GM21423 (cell line): ENCODE data around the gene AHI1.
A peak's percentile ranks its signal among the peaks of the same experiment; 100 is the strongest.

Source experiments
- ATAC-seq: cut with Tn5 transposase; IDR thresholded peaks from one replicate; pipeline ENCODE4 v1.9.1; 2021; ENCODE audit warnings: mild to moderate bottlenecking, moderate library complexity; ENCODE audit not compliant: unreplicated experiment

AHI1 gene

DNA sequence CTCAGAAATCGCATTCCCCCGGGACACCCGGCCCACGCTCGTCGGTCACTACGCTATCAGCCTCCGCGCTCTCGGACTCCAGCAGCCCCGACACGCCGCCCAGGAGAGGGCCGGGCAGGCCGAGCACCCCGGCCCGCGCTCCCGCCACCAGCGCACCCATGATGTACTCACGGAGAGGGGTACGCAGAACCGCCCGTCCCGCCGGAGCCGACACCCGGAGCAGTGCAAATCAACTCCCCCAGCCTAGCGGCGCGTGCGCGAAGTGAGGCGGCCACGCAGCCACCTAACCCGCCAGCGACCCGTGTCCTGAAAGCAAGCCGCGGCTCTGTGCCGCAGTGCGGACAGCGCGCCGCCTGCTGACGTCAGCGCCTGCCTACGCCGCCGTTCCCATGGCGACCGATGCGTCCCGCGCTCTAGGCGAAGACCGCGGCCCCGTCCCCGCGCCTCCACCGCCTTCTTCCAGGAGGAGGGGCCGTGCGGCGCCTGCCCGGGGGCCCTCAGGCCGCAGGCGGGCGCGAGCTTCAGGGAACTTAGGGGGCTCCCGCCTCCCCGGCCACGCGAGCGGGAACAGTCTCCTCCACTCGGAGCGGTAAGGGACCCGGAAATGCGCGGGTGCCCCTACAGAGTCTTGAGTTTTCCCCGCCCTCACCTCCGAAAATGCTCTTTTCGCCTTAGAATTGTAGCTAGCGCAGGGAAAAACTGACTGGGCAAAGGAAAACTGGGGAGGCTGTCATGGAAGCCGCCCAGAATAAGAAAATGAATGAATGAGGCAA lies at the start of gene AHI1:
Gene AHI1, minus strand, starts transcription at position 329 of the 773 bp plus-strand sequence. CDS start 5,503 bp downstream, outside the sequence.
- ATAC-seq: peak; percentile 93

DNA sequence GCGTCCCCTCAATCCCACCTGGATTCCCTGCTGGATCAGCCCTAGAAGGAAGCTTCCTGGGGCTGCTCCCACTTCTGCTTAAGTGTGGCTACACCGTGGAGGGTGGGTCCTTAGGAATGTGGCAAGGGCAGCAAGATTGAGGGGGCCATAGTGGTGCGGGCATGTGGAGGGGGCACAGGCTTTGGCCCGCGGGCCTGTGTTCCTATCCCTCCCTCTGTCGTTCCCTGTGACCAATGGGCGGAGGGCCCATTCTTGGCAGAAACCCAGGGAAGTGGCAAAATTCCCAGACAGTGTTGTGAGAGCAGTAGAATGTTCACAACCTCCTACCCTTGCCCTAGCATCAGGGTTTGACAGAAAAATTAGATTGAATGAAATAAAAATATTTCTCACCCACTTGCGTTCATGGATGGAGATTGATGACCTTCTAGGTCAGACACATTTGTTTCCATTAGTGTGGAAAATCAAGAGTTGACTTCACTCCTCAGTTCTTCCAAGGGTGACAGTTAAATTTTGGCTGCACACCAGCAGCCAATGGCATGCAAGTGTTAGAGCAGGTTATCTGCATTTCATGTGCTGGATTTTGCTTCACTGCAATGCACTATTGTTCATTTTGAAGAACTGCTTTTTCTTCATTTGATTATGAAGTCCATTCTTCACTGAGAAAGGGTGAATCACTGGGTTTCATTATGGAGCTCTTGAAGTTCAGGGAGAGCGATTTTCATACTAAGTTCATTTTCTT lies 49.3 kb upstream of the AHI1 start:
- no peak for ATAC-seq

DNA sequence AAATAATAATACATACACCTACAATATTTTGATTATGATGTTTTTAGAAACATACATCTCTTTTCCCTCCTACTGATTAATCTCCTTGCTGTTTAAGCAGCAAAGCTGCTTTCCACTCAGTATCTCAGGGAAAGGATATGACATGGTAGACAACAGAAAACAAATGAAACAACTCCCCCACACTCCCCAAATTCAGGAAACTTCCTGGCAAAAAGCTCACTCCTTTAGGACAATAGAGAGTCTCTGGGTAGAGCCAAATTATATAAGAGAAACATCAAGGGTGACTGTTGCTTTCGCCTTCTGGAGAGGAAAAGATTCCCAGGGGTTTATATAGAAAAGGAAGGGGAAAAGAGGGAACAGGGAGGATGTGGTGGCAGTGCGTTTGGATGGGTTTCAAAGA lies 48.7 kb upstream of the AHI1 start:
- ATAC-seq: no peak

DNA sequence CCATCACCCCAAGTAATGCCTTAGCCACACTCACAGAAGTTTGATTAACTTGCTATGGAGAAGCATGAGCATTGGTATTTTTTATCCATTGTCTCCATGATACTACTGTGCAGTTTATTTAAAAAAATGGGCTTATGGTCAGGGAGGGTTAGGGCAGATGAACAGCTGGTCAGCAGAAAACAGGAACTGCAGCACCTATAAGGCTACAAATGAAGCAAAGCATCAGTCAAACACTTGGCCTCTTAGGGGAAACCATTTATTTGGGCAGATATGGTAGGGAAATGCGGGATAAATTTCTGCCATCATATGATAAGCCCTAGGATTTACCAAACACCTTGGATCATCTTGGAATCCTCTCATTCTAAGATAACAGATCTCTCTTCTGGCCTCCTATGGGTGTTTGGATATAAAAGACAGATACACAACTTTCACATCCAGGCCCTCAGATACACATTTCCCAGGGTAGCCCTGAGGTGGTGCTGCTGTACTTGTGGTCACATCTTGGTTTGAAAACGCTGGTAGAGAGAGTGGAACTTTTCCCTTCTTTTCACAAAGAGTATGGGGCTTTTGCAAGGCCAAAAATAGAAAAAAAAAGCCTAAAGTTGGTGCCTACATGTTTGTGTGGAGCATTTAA lies 42.8 kb upstream of the AHI1 start:
- ATAC-seq: no peak

DNA sequence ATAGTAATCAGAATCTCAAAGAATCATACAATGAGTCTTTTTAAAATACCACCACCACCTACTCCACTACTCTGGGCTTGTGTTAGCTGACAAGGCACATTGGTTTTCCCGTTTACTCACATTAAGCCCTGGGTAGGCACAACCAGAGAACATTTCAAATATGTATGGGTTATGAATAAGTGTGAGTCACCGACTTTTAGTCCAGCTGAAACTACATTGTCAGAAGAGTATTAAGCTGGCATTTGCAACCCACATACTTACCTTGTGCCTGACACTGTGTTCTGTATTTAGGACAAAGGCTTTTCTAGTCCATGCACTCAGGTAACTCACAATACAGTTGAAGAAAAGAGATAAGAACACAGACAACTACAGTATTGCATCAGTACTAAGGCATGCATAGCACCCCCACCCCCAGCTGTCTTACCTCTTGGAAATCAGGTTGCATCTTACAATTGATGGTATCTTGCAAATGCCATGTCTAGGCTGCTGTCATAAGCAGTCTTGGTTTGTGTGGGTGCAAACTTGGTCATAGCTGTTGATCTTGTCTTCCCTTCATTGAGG lies 40.3 kb upstream of the AHI1 start:
- ATAC-seq: no peak

DNA sequence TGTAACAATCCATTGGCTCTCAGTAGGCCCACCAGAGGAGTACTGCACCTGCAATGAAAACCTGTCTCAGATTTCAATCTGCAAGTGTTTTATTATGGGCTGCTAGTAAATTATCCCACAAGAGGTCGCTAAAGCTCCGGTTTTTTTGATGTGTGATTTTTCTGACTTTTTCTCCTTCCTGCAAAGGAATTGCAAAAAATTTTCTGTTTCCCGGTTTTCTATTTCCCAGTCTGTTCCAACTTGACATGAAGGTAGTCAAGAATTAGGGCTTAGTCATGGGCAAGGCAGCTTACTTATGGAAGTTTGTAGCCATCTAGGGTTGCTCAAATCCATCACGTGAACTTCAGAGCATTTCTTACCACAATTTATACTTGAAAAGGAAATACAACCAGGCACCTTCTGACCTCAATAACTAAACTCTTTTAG lies 38.5 kb upstream of the AHI1 start:
- ATAC-seq: no peak

DNA sequence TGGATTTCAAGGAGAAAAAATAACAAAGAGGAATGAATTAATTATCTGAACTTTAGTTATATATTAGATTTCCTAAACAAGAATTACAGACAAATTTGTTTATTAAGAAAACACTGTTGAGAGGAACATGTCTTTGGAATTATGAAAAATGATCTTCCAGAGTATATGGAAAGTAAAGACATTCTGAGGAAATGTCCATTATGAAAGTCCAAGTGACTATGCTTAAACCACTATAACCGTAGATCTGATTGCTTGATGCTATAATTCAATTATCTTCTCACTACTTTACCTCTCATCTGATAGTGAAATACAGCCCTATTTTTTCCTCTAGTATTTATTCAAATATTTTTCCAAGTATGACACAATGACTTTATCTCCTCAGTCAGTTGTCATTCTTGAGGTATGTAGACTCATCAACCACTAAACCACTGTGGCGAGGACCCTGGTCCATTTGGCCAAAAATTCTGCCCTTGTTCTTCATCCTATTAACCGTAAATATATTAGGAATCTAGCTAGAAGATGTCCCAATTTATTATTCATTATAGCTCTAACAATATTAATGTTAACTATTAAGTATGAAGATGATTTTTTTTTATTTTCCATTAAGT lies 37.3 kb upstream of the AHI1 start:
- ATAC-seq: no peak

DNA sequence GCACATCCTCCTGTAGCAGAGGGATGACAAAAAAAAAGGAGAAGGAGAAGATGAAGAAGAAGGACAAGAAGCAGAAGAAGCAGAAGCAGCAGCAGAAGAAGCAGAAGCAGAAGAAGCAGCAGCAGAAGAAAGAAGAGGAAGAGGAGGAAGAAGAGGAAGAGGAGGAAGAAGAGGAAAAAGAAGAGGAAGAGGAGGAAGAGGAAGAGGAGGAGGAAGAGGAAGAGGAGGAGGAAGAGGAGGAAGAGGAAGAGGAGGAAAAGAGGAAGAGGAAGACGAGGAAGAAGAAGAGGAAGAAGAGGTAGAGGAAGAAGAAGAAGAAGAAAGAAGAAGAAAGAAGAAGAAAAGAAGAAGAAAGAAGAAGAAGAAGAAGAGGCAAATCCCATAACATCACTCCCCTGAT lies 35.0 kb upstream of the AHI1 start:
- ATAC-seq: no peak

DNA sequence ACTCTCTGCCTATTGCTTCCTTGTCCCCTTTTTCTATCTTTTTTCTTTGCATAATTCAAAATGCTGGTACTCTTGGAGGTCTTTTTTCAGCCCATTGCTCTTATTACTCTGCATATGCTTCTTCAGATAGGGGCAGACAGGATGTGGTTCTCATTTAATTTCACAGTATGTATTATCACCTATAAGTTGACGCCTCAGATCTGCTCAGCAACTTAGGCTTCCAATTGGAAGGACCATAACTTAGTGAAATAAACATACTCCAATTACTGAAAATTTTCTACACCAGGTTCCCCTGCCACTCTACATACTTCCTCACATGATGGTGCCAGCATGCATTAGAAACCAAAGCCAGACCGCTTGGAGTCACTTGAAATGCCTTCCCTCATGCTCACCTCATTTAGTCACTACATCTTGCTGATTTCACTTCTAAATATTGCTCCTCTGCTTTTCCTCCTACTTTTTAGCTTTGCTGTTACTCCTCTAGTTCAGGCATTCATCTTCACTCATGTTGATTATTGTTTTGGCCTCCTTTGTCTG lies 34.5 kb upstream of the AHI1 start:
- no peak for ATAC-seq

DNA sequence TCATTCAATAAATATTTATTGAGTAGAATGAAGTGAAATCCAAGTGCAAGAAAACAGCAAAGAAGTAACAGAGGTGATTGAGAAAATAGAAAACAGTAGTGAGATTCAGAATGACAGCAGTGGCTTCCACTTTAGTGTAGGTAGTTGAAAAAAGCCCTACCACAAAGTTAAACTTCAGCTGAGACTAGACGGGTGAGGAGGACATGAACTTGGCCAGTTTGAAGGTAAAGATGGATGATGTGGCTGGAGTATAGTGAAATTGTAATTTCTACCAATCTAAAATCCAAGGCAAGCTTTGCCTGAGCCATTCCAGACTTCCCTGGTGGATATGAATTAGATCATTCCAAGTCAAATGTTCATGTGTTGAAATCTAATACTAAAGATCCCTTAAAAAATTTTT lies 32.6 kb upstream of the AHI1 start:
- no peak for ATAC-seq

DNA sequence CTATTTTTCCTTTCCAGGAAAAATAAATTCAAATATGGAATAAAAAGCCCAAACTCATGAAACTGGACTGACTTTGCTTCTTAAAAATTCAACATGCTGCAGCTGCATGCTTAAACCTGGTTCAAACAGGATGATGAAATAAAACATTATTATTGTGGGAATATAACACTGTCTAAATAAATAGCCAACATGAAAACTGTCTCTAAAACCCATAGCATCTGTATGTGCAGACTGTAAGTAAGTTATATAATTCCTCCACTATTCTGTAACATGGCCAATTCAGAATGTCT lies 30.4 kb upstream of the AHI1 start:
- no peak for ATAC-seq

DNA sequence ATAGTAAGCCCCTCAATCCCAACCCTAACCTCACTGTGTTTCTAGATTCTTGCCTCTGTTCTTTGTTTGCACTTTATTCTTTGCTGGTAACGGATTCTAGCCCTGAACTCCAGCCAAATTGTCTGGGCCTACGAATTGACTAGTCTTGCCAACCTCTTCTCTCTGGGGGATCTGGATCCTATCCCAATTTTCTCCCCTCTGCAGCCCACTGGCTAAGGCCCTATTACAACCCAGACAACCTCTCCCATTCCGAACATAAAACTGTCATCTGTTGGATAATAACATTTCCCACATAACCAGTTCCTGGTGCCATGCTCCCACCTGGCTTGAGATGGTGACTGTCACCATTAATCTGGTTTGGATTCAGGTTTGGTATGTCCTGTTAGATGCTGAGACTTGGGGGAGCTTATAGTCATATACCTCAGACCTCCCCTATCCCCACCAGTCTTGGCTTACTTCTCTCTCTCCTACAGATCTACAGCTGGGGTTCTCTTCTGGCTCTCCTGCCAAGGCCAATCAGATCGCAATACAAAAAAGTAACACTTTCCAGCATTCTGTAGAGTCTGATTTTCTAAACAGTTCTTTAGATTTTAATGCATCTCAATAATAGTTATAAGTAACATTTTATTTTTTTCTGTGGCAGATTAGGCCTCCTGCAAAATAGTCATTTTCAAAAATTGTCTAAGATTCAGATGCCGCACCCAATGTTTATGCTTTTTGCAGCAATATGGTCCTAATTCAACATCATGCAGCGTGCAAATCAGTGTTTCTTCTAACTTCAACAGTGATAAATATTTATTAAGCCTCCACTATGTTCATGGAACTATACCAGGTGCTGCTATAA lies 29.8 kb upstream of the AHI1 start:
- no peak for ATAC-seq

DNA sequence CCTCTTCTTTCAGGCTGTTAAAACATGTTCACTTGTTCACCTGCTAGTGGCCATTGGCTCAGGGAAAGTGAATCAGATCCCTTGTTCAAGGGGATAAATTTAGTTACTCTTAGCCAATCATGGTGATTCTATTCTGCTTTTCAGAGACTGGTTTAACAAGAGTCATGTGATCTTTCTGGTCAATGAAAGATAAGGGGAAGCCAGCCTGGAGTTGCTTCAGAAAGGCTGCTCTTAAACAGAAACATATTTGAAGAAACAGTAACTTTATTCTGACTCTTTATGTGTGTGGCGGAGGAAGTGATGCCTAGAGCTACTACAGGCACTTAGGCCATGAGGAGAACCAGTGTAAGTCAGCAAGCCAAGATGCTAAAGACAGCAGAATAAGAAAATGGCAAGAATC lies 28.1 kb upstream of the AHI1 start:
- ATAC-seq: no peak

DNA sequence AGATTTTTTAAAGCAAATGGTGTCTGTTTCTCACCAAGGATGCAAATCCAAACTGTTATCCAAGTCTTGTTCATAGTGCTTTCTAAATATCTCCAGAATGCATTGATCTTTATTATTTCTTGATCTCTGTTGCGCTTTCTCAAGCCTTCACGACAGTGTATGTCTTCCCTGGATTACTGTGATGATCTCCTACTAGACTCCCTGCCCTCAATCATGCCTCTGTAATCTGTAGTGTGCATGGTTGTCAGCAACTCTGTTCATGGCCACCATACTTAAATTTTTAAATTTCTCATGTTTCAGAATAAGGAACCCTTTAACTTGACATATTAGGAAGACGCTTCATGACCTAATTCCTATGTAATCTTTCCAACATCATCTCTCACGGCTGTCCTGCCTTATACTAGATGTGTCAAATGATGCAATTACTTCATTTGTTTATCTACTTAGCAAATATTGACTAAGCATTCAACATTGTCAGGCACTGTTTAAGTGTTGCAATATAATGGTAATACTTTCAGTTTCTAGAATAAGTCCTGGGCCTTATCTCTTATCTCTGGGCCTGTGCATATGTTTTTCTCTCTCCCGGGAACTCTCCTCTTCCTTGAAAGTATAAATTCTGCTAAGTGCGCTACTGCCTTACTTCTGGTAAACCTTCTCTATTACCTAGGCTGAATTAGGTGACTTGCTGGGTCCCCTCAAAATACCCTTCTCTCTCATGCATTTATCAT lies 25.6 kb upstream of the AHI1 start:
- ATAC-seq: no peak

DNA sequence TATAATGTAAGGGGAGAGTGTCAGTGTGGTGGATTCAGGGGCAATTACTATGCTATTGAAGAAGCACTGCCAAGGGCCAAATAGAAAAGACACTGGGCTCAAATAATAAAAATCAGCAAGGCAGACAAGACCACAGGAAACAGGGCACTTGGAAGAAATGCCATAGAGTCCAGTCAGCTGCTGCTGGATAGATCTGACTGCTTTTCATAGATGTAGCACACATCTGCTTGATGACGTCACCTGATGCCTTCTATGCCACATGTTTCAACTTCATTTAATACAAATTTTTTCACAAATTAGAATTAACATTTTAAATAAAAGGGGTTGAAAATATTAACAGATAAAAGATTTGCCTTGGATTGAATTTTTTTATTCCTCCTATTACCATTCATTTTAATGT lies 23.9 kb upstream of the AHI1 start:
- no peak for ATAC-seq

DNA sequence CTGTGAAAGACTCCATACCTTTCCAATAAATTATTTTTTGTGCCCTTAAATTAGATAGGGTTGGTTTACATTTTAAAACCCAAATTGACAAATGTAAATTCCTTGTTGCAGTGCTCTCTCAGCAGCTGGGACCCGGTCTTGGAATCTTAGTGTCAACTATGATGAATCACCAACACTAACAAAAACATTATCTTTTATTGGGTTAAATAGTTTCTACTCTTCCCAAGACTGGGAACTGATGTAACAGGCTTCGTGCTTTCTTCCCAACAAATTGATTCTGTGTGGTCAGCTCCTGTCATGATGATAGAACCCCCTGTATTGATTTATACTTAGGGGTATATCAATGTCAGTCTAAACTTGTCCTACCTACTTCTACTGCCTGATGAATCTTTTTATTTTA lies 23.2 kb upstream of the AHI1 start:
- no peak for ATAC-seq

DNA sequence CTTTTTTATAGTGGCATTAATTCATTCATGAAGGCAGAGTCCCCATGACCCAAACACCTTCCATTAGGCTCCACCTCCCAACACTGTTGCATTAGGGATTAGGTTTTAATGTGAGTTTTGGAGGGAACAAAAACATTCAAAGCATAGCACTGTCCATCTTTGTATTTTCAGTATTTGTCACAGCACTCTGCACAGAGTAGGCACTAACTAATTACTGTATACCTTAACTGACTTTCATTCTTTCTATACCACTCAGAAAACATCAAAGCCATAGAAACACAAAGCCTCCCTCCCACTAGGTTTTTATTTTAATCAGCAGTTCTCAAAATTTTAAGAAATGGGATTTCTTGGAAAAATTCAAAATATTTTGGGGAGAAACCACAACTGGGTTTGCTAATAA lies 21.8 kb upstream of the AHI1 start:
- ATAC-seq: no peak

DNA sequence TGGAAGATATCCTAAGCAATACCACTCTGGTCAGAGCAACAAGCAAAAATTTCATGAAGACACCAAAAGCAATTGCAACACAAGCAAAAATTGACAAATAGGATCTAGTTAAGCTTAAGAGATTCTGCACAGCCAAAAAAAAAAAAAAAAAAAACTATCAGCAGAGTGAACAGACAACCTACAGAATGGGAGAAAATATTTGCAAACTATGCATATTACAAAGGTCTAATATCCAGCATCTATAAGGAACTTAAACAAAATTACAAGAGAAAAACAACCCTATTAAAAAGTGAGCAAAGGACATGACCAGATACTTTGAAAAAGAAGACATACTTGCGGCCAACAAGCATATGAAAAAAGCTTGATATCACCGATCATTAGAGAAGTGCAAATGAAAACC lies 20.0 kb upstream of the AHI1 start:
- no peak for ATAC-seq

DNA sequence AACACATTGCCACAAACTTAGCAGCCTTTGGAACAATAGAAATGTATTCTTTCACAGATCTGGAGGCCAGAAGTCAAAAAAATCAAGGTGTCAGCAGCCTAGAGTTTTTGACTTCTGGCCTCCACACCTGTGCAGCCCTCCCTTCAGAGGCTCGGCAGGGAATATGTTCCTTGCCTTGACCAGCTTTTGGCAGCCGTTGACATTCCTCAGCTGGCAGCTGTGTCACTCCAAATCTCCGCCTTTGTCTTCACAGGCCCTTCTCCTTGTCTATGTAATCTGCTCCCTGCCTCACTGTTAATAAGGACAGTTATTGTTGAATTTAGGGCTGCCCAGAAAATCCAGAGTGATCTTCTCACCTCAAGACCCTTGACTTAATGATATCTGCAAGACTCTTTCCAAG lies 17.2 kb upstream of the AHI1 start:
- ATAC-seq: no peak
